PFSK-1 (cell line): Measurements from ENCODE around the gene ASIC4.

Source experiments
- POLR2AphosphoS5 ChIP-seq: IDR thresholded peaks from 2 replicates; pipeline ENCODE4 v1.6.1; 2012; ENCODE audit warnings: low read depth, mild to moderate bottlenecking, control low read depth, low read length, moderate library complexity
- REST ChIP-seq, 2 experiments: IDR thresholded peaks; 2 replicates each; pipeline versions ENCODE4 v1.6.1 to v1.8.0; 2011 to 2012; ENCODE audit warnings: low read depth in 2 of 2, low read length in 2 of 2, control low read depth in 1 of 2, inconsistent platforms in 1 of 2, mild to moderate bottlenecking in 1 of 2, moderate library complexity in 1 of 2; ENCODE audit not compliant: insufficient read depth in 1 of 2
- SIN3A ChIP-seq: IDR thresholded peaks from 2 replicates; pipeline ENCODE4 v1.6.1; 2012; ENCODE audit warnings: mild to moderate bottlenecking, low read length, moderate library complexity, borderline replicate concordance; ENCODE audit not compliant: insufficient read depth
- TAF1 ChIP-seq: IDR thresholded peaks from 2 replicates; pipeline ENCODE4 v1.6.1; 2012; ENCODE audit warnings: low read length, control low read depth, borderline replicate concordance; ENCODE audit not compliant: insufficient read depth

GRCh38 chr2:219484343-219485200 is 29.7 kb upstream of the ASIC4 start:
- no peak for TF ChIP-seq POLR2AphosphoS5
- TF ChIP-seq TAF1, result no peak
- no peak for TF ChIP-seq REST (IDR thresholded peaks at IDR 0.05; ENCODE audit: insufficient read depth in 1 of 2, low read depth in 2 of 2, low read length in 2 of 2)
- TF ChIP-seq SIN3A, result no peak
